DOHH2 (cell line): ENCODE measurements around the gene ZNRF4.
"Not testable (repeated sequence)": the region's sequence is repeated elsewhere in the genome, so short reads cannot be mapped to it uniquely, and the experiment has no call there.

Experiments used
- H3F3A ChIP-seq: fragments of 200-600 bp; sonication (generic), shearing (Covaris generic); 2 replicates; pipeline ENCODE4 v1.6.0; 2016; ENCODE audit warnings: antibody characterized with exemption, mild to moderate bottlenecking; ENCODE audit not compliant: control insufficient read depth, insufficient read depth
- H3K27ac ChIP-seq: fragments of 200-600 bp; sonication (generic); 2 replicates; pipeline ENCODE4 v1.5.1; 2014; ENCODE audit warnings: low read depth, mild to moderate bottlenecking, low read length, moderate library complexity
- H3K27me3 ChIP-seq: fragments of 200-600 bp; sonication (generic); 2 replicates; pipeline ENCODE4 v1.6.1; 2014; ENCODE audit warnings: mild to moderate bottlenecking, low read length, mixed read lengths; ENCODE audit not compliant: control insufficient read depth
- H3K36me3 ChIP-seq: fragments of 200-600 bp; sonication (generic); 2 replicates; pipeline ENCODE4 v1.6.1; 2014; ENCODE audit warnings: mild to moderate bottlenecking, low read length, moderate library complexity, mixed read lengths; ENCODE audit not compliant: control insufficient read depth
- H3K4me1 ChIP-seq: fragments of 200-600 bp; sonication (generic); 2 replicates; pipeline ENCODE4 v1.6.1; 2014; ENCODE audit warnings: mild to moderate bottlenecking, low read length, mixed read lengths; ENCODE audit not compliant: control insufficient read depth
- H3K4me2 ChIP-seq: fragments of 200-600 bp; sonication (generic); 2 replicates; pipeline ENCODE4 v1.6.0; 2014; ENCODE audit warnings: mild to moderate bottlenecking, low read length, moderate library complexity
- H3K4me3 ChIP-seq: fragments of 200-600 bp; sonication (generic); 2 replicates; pipeline ENCODE4 v1.5.1; 2014; ENCODE audit warnings: mild to moderate bottlenecking, low read length, mixed read lengths
- H3K79me2 ChIP-seq: fragments of 200-600 bp; sonication (generic); 2 replicates; pipeline ENCODE4 v1.6.1; 2014; ENCODE audit warnings: mild to moderate bottlenecking, low read length, mixed read lengths; ENCODE audit not compliant: control insufficient read depth
- H3K9me2 ChIP-seq: fragments of 200-600 bp; sonication (generic); replicated peaks from 2 replicates; pipeline ENCODE4 v1.6.1; 2014; ENCODE audit warnings: mild to moderate bottlenecking, low read length, mixed read lengths; ENCODE audit not compliant: control insufficient read depth
- H3K9me3 ChIP-seq: fragments of 200-600 bp; sonication (generic); 2 replicates; pipeline ENCODE4 v1.6.1; 2014; ENCODE audit warnings: antibody characterized with exemption, low read length, mixed read lengths; ENCODE audit not compliant: control insufficient read depth, insufficient read depth
- H4K20me1 ChIP-seq: fragments of 200-600 bp; sonication (generic); 2 replicates; pipeline ENCODE4 v1.6.0; 2014; ENCODE audit warnings: low read depth, mild to moderate bottlenecking, antibody characterized with exemption, low read length, moderate library complexity; ENCODE audit not compliant: control insufficient read depth, insufficient read depth
- EZH2phosphoT487 ChIP-seq: fragments of 200-600 bp; sonication (generic); IDR thresholded peaks from 2 replicates; pipeline ENCODE4 v1.6.1; 2017; ENCODE audit warnings: borderline replicate concordance, mild to moderate bottlenecking, antibody characterized with exemption, low read length, moderate library complexity, mixed read lengths
- TF ChIP-seq, protein P1 (sequence below): fragments of 200-600 bp; sonication (generic); IDR thresholded peaks from one replicate; pipeline ENCODE4 v1.5.1; 2014; ENCODE audit warnings: antibody characterized with exemption, mild to moderate bottlenecking, low read depth, low read length; ENCODE audit not compliant: poor library complexity, severe bottlenecking

Gene ZNRF4

DNA sequence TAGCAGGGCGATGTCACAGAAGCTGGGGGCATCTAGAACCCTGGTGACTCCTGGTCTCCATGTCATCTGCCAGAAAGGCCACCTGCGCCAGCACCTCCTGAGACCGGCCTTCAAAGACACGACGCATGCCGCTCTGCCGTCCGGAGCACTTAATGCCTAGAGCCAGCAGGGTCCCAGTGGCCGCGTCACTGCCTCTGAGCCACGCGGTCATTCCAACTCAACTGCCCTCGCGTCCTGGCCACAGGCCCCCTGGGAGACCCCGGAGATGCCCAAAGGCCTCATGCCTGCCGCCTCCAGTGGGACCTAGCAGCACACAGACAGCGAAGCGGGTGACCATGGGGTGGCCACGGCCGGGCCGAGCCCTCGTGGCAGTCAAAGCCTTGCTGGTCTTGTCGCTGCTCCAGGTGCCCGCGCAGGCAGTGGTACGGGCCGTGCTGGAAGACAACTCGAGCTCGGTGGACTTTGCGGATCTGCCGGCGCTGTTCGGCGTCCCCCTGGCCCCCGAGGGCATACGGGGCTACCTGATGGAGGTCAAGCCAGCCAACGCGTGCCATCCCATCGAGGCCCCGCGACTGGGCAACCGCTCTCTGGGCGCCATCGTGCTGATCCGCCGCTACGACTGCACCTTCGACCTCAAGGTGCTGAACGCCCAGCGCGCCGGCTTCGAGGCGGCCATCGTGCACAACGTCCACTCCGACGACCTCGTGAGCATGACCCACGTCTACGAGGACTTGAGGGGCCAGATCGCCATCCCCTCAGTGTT lies at the start of gene ZNRF4:
ZNRF4 (plus strand) TSS at position 51 of the 763 bp plus-strand sequence; CDS start at position 126, 75 bp downstream.
- H3K79me2 ChIP-seq, result no peaks in the 10 kb centered on the region
- no peaks in the 10 kb centered on the region for H3K27me3 ChIP-seq
- no peaks in the 10 kb centered on the region for H3K9me3 ChIP-seq
- H3K36me3 ChIP-seq, result no peaks in the 10 kb centered on the region
- no peak within 1 kb of the TSS for H3K27ac ChIP-seq
- H3K4me2 ChIP-seq, result no peak within 1 kb of the TSS
- TF ChIP-seq EZH2phosphoT487, result no peak
- TF ChIP-seq, protein P1, sequence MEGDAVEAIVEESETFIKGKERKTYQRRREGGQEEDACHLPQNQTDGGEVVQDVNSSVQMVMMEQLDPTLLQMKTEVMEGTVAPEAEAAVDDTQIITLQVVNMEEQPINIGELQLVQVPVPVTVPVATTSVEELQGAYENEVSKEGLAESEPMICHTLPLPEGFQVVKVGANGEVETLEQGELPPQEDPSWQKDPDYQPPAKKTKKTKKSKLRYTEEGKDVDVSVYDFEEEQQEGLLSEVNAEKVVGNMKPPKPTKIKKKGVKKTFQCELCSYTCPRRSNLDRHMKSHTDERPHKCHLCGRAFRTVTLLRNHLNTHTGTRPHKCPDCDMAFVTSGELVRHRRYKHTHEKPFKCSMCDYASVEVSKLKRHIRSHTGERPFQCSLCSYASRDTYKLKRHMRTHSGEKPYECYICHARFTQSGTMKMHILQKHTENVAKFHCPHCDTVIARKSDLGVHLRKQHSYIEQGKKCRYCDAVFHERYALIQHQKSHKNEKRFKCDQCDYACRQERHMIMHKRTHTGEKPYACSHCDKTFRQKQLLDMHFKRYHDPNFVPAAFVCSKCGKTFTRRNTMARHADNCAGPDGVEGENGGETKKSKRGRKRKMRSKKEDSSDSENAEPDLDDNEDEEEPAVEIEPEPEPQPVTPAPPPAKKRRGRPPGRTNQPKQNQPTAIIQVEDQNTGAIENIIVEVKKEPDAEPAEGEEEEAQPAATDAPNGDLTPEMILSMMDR, result no peak
- no peak within 1 kb of the TSS for H3K4me3 ChIP-seq
- no peaks in the 10 kb centered on the region for H3K4me1 ChIP-seq
- H3F3A ChIP-seq, result no peaks in the 10 kb centered on the region
- no peaks in the 10 kb centered on the region for H4K20me1 ChIP-seq
- H3K9me2 ChIP-seq, result no peaks in the 10 kb centered on the region

DNA sequence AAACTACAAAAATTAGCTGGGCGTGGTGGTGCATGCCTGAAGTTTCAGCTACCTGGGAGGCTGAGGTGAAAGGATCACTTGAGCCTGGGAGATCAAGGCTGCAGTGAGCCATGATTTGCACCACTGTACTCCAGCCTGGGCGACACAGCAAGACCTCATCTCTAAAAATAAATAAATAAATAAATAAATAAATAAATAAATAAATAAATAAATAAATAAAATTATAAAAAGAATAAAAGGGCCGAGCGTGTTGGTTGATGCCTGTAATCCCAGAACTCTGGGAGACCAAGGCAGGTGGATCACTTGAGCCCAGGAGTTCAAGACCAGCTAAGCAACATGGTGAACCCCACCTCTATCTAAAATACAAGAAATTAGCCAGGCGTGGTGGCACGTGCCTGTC lies 49.0 kb upstream of the ZNRF4 start:
- not testable (repeated sequence) for H3K4me2 ChIP-seq, H3K79me2 ChIP-seq, H3F3A ChIP-seq, H3K36me3 ChIP-seq, H3K27me3 ChIP-seq, H3K9me2 ChIP-seq, H3K4me1 ChIP-seq, H4K20me1 ChIP-seq, H3K9me3 ChIP-seq, H3K4me3 ChIP-seq, H3K27ac ChIP-seq

- H3K27me3 ChIP-seq, result no peaks in the 10 kb centered on the region
- H3K9me2 ChIP-seq, result no peaks in the 10 kb centered on the region
- no peak overlapping the region for H3K27ac ChIP-seq
- H3F3A ChIP-seq, result no peaks in the 10 kb centered on the region
- H3K36me3 ChIP-seq, result no peaks in the 10 kb centered on the region
- H3K4me3 ChIP-seq, result no peak overlapping the region
- no peaks in the 10 kb centered on the region for H4K20me1 ChIP-seq
- no peak overlapping the region for H3K4me2 ChIP-seq
- no peaks in the 10 kb centered on the region for H3K79me2 ChIP-seq
- TF ChIP-seq, protein P1, result no peak
- TF ChIP-seq EZH2phosphoT487, result no peak
- no peaks in the 10 kb centered on the region for H3K4me1 ChIP-seq
- no peaks in the 10 kb centered on the region for H3K9me3 ChIP-seq
Measured at GRCh38 chr19:5406816-5407215, 48.4 kb upstream of the ZNRF4 start.

DNA sequence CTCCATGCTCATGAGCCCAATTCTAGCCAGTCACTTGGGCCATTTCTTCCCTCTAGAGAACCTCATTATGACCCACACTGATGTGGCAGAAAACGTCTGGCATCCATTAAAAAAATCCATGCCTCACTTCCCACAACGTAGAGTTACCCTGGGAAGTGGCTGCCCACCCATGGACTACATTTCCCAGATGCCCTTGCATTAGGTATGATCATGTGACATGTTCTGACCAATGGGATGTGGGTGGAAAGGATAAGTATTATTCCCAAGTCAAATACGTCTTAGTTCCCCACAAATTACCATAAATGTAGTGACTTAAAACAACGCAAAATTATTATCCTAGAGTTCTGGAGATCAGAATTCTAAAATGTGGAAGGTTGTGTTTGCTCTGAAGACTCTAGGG lies 47.9 kb upstream of the ZNRF4 start:
- Histone ChIP-seq H3K4me2 (no peak overlapping the region), H3K9me2 (no peaks in the 10 kb centered on the region), H3K27ac (no peak overlapping the region), H3F3A (no peaks in the 10 kb centered on the region), H3K4me3 (no peak overlapping the region), H3K4me1 (no peaks in the 10 kb centered on the region), H3K36me3 (no peaks in the 10 kb centered on the region), H4K20me1 (no peaks in the 10 kb centered on the region), H3K27me3 (no peaks in the 10 kb centered on the region), H3K79me2 (no peaks in the 10 kb centered on the region), H3K9me3 (no peaks in the 10 kb centered on the region)
- TF ChIP-seq, protein P1, result no peak
- no peak for TF ChIP-seq EZH2phosphoT487
